Uterus (tissue), 4 donors: ENCODE data around the gene SLC25A39. TPM values are rescaled to one million over a fixed set of nuclear protein-coding genes. Genes with fewer than 3 reads are reported as not detected.
"Not testable (repeated sequence)": the region's sequence is repeated elsewhere in the genome, so short reads cannot be mapped to it uniquely, and the experiment has no call there.

Source experiments
- DNase-seq, 2 donors: peaks; one replicate each; pipeline ENCODE4 v3.0.0-alpha.2; 2019 to 2020
- H3K27ac ChIP-seq, 2 donors: fragments of 200-600 bp; sonication (generic); 1 replicate in 1 of 2; 2 replicates in 1 of 2; pipeline ENCODE4 v1.5.1; 2016 to 2018
- H3K27me3 ChIP-seq, 2 donors: fragments of 200-600 bp; sonication (generic); one replicate each; pipeline ENCODE4 v1.5.1; 2018 to 2019; ENCODE audit warnings: control low read depth in 1 of 2
- H3K36me3 ChIP-seq, 2 donors: fragments of 200-600 bp; sonication (generic); one replicate each; pipeline ENCODE4 v1.5.1; 2019; ENCODE audit warnings: control low read depth in 1 of 2
- H3K4me1 ChIP-seq, 2 donors: fragments of 200-600 bp; sonication (generic); one replicate each; pipeline ENCODE4 v1.5.1; 2018 to 2019; ENCODE audit warnings: control low read depth in 1 of 2
- H3K4me3 ChIP-seq, 2 donors: fragments of 200-600 bp; sonication (generic); 1 replicate in 1 of 2; 2 replicates in 1 of 2; pipeline ENCODE4 v1.5.1; 2018 to 2019; ENCODE audit warnings: mild to moderate bottlenecking in 1 of 2
- H3K9me3 ChIP-seq, 2 donors: fragments of 200-600 bp; sonication (generic); one replicate each; pipeline ENCODE4 v1.5.1; 2019; ENCODE audit warnings: control low read depth in 1 of 2
- POLR2A ChIP-seq, 2 donors: fragments of 450-650 bp; IDR thresholded peaks; one replicate each; pipeline ENCODE4 v1.6.1; 2016; ENCODE audit warnings: antibody characterized with exemption in 2 of 2, mild to moderate bottlenecking in 1 of 2, moderate library complexity in 1 of 2
- intact Hi-C: fragments of 100-400 bp; cut with DNase I; formaldehyde crosslinking; loops from one replicate; pipeline ENCODE4 v1.15.1; 2023; ENCODE audit warnings: low total_unique reads
- total RNA-seq, 4 donors: library from RNA; depleted of rRNA in 3 of 4; stranded (reverse); fragments of >200 nt in 3 of 4; gene quantifications; one replicate each; pipeline versions ENCODE4 v1.1.0 to v1.2.4, GENCODE V29; 2014 to 2023
- TF ChIP-seq, protein P1 (sequence below), 4 experiments: fragments of 200-600 bp in 2 of 4; fragments of 450-650 bp in 2 of 4; sonication (generic) in 2 of 4; IDR thresholded peaks; one replicate each; pipeline ENCODE4 v1.5.1; 2016 to 2019; ENCODE audit warnings: antibody characterized with exemption in 4 of 4, mild to moderate bottlenecking in 2 of 4, moderate library complexity in 1 of 4
- donor health status: DM: yes; HTN: yes; CAD: no.

Gene SLC25A39
- total RNA-seq, 4 donors from 2014 or later: 41.9 to 77.6 (median 50.7) TPM

DNA sequence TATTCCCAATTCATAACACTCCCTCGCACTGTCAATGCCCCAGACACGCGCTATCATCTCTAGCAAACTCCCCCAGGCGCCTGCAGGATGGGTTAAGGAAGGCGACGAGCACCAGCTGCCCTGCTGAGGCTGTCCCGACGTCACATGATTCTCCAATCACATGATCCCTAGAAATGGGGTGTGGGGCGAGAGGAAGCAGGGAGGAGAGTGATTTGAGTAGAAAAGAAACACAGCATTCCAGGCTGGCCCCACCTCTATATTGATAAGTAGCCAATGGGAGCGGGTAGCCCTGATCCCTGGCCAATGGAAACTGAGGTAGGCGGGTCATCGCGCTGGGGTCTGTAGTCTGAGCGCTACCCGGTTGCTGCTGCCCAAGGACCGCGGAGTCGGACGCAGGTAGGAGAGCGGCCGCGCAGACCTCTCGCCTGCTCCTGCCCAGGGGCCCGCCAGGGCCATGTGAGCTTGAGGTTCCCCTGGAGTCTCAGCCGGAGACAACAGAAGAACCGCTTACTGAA lies 20.4 kb upstream of the SLC25A39 start, which contains the start of gene GRN:
GRN (plus strand) TSS at position 364 of the 515 bp plus-strand sequence. CDS start 3,863 bp downstream, outside the sequence.
- TF ChIP-seq POLR2A (IDR thresholded peaks at IDR 0.05): peak; percentile 67 to 72
- TF ChIP-seq, protein P1, sequence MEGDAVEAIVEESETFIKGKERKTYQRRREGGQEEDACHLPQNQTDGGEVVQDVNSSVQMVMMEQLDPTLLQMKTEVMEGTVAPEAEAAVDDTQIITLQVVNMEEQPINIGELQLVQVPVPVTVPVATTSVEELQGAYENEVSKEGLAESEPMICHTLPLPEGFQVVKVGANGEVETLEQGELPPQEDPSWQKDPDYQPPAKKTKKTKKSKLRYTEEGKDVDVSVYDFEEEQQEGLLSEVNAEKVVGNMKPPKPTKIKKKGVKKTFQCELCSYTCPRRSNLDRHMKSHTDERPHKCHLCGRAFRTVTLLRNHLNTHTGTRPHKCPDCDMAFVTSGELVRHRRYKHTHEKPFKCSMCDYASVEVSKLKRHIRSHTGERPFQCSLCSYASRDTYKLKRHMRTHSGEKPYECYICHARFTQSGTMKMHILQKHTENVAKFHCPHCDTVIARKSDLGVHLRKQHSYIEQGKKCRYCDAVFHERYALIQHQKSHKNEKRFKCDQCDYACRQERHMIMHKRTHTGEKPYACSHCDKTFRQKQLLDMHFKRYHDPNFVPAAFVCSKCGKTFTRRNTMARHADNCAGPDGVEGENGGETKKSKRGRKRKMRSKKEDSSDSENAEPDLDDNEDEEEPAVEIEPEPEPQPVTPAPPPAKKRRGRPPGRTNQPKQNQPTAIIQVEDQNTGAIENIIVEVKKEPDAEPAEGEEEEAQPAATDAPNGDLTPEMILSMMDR (IDR thresholded peaks at IDR 0.05): no peak
- intact Hi-C loops: no loop called here
- Histone ChIP-seq H3K27ac (peak within 1 kb of the TSS; percentile 81 to 91), H3K9me3 (no peaks in the 10 kb centered on the region), H3K36me3 (no peaks in the 10 kb centered on the region), H3K4me1 (no peaks in the 10 kb centered on the region), H3K27me3 (no peaks in the 10 kb centered on the region), H3K4me3 (peak within 1 kb of the TSS; percentile 75 to 90)
- DNase-seq: peak; percentile 94 to 97

DNA sequence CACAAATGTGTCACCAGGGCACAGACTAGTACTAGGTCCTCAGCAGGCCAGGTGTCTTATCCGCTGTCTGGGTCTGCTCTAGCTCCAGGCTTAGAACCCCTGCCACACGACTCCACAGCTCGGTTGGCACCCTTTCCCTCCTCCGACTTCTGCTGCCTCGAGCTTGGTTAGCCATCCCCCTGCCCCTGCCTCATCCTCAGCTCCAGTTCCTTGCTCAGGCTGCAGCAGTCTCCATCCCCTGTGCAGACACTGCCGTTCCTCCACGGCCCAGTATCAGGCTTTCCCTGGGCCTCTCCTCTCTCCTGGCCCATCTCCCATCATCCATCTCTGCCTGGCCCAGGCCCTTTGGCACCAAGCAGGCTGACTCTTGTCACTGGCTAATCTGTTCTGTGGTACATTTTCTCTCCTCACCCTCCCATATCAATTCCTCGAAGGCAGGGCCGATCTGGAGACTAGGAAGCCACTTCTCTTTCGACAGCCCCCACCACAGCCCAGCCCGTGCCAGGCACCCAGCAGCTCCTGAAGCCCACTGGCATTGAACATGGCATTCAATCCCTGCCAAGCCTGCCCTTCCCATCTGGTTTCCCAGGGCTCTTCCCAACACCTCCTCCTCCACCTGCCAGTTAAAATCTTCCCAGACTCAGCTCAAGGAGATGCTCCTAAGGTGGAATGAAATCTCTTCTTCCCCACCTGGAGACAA lies 19.0 kb upstream of the SLC25A39 start:
- intact Hi-C loops: no loop called here
- TF ChIP-seq, protein P1 (IDR thresholded peaks at IDR 0.05): no peak
- no peak for TF ChIP-seq POLR2A (IDR thresholded peaks at IDR 0.05)
- Histone ChIP-seq H3K27me3 (no peaks in the 10 kb centered on the region), H3K36me3 (no peaks in the 10 kb centered on the region), H3K27ac (no peak overlapping the region), H3K4me1 (no peaks in the 10 kb centered on the region), H3K4me3 (no peak overlapping the region), H3K9me3 (no peaks in the 10 kb centered on the region)
- DNase-seq: no peak

DNA sequence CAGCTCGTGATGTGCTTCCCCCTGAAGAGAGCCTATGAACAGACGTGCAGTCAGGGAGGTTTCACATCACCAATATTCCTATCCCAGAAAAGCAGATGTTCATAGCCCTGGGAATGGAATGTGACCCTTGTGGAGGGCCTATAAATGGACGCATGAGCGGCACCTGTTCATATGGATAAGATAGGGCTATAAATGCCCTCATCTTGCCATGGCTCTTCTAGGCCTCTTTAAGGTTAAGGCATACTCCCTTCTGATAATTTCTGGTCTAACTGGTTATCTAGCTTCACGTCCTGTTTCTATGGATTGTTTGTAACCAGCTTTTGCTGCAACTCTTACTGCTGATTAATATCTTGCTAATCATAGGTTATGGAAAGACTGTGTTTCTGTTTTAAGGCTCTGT lies 15.9 kb upstream of the SLC25A39 start:
- H3K27ac ChIP-seq, H3K36me3 ChIP-seq, H3K27me3 ChIP-seq, H3K4me1 ChIP-seq, H3K4me3 ChIP-seq, H3K9me3 ChIP-seq, intact Hi-C loops, DNase-seq: not testable (repeated sequence)

DNA sequence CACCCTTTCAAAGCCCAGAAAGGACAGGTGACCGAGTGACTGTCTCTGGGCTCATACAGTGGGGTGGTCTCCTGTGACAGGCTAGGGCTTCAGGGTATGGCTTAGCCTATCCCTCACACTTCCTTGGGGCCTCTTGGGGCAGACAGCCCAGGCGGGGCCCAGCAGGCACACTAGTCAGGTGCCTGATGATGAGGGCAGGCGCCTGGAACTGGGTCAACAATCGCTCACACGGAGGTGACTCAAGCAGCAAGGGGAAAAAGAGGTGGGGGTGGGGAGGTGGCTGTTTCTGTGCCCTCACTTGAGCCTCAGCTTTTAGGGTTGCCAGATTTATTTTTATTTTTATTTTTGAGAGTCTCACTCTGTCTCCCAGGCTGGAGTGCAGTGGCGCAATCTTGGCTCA lies 14.1 kb upstream of the SLC25A39 start:
- Histone ChIP-seq H3K27ac (no peak overlapping the region), H3K4me3 (no peak overlapping the region), H3K9me3 (no peaks in the 10 kb centered on the region), H3K27me3 (no peaks in the 10 kb centered on the region), H3K4me1 (no peaks in the 10 kb centered on the region), H3K36me3 (no peaks in the 10 kb centered on the region)
- intact Hi-C loops: no loop called here
- no peak for DNase-seq
- no peak for TF ChIP-seq POLR2A (IDR thresholded peaks at IDR 0.05)
- TF ChIP-seq, protein P1 (IDR thresholded peaks at IDR 0.05): no peak

DNA sequence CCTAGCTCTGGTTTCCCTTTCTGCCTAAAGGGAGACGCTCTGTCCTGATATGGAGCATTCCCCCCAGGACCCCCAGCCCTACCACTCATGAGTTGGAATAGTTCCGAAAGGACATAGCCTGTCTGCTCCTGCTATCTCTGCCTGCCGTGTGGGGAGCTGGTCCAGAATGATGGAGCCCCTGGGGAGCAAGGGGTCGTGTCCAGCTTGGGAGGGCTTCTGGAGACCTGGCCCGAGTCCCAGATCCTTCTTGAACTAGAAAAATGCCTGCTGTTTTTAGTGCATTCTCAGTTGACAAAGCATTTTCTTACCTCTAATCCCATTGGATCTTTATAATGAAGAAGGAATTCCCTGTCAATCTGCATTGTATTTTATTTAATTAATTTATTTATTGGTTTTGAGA lies 11.3 kb upstream of the SLC25A39 start:
- Histone ChIP-seq H3K4me1 (no peaks in the 10 kb centered on the region), H3K27ac (no peak overlapping the region), H3K36me3 (no peaks in the 10 kb centered on the region), H3K27me3 (no peaks in the 10 kb centered on the region), H3K4me3 (no peak overlapping the region), H3K9me3 (no peaks in the 10 kb centered on the region)
- TF ChIP-seq POLR2A (IDR thresholded peaks at IDR 0.05): no peak
- TF ChIP-seq, protein P1 (IDR thresholded peaks at IDR 0.05): no peak
- intact Hi-C loops: no loop called here
- DNase-seq: no peak
